RWPE1 (cell line): ENCODE measurements around the gene CCDC167.

Source experiments
- CTCF ChIA-PET: fragments of 350-600 bp; sonication (Branson Sonifier 250); formaldehyde crosslinking; extraction: SDS; loops from one replicate; lab custom pipeline; 2021; lab: Yijun Ruan, JAX
- POLR2A ChIA-PET: fragments of 400-600 bp; formaldehyde crosslinking; extraction: SDS; loops from one replicate; lab custom pipeline; 2020; ENCODE audit warnings: antibody characterized with exemption; ENCODE audit not compliant: low non-redundant PET; lab: Yijun Ruan, JAX
- DNase-seq: peaks from one replicate; pipeline ENCODE4 v3.0.0; 2012; ENCODE audit warnings: low spot score
- H3K27ac ChIP-seq: fragments of 450-650 bp; 2 replicates; pipeline ENCODE4 v1.5.1; 2017
- TF ChIP-seq, protein P1 (sequence below): fragments of 450-650 bp; conservative IDR thresholded peaks from 2 replicates; pipeline ENCODE4 v1.5.1; 2017; ENCODE audit warnings: low read depth, mild to moderate bottlenecking

CCDC167 gene

DNA sequence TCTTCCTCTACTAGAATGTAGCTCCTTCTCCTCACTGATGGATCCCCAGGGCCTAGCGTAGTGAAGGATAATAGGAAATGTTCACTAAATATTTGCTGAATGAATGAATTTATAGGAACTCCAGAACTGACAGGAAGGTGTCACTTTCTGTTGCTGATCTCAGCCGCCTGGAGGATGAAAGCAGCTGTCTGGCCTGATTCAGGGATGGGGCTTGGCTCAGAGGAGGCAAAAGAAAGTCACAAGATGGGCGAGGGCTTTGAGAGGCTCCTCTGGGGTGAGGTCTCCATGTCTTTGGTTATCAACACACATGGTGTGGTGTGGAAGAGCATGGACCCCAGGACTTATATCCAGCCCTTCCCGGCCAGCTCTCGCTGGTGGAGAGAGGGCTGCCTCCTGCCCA is 11.5 kb upstream of the CCDC167 start:
- POLR2A ChIA-PET = no interaction called here
- CTCF ChIA-PET = interaction anchor here (0.6 kb wide), 1 partner anchor 58 kb away, joined by 3 read pairs; no protein-coding TSS in a partner anchor

DNA sequence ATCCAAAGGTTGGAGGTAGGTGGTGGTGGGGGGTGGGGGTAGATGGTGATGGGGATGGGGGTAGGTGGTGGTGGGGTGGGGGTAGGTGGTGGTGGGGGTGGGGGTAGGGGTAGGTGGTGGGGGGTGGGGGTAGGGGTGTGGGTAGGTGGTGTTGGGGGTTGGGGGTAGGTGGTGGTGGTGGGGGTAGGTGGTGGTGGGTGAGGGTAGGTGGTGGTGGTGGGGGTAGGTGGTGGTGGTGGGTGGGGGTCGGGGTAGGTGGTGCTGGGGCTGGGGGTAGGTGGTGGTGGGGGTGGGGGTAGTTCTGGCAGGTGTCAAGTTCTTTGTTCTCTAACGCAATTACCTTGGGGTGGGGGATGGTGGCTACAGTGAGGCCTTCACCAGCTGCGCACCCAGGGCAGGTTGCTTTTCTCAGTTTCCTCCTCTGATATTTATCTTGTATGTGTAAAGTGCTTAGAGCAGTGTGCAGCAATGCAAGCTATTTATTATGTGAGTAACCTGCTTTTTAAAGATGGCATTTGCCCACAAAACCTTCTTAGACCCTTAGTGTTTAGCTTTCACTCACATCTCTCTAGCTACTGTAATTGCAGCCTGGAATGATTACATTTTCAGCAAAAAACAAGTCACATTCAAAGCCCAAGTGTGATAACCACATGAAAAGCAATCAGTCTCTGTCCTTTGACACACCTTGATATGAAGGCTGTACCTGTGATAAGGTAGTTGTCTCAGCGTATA is 8.2 kb upstream of the CCDC167 start:
- ChIA-PET CTCF (interaction anchor here (0.6 kb wide), 1 partner anchor 1273 kb away, joined by 3 read pairs; no protein-coding TSS in a partner anchor), POLR2A (no interaction called here)

More for the DNA sequence above, 11.5 kb upstream of the CCDC167 start:
- DNase-seq = no peak
- TF ChIP-seq, protein P1, sequence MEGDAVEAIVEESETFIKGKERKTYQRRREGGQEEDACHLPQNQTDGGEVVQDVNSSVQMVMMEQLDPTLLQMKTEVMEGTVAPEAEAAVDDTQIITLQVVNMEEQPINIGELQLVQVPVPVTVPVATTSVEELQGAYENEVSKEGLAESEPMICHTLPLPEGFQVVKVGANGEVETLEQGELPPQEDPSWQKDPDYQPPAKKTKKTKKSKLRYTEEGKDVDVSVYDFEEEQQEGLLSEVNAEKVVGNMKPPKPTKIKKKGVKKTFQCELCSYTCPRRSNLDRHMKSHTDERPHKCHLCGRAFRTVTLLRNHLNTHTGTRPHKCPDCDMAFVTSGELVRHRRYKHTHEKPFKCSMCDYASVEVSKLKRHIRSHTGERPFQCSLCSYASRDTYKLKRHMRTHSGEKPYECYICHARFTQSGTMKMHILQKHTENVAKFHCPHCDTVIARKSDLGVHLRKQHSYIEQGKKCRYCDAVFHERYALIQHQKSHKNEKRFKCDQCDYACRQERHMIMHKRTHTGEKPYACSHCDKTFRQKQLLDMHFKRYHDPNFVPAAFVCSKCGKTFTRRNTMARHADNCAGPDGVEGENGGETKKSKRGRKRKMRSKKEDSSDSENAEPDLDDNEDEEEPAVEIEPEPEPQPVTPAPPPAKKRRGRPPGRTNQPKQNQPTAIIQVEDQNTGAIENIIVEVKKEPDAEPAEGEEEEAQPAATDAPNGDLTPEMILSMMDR = no peak
- no peak overlapping the region for H3K27ac ChIP-seq

DNA sequence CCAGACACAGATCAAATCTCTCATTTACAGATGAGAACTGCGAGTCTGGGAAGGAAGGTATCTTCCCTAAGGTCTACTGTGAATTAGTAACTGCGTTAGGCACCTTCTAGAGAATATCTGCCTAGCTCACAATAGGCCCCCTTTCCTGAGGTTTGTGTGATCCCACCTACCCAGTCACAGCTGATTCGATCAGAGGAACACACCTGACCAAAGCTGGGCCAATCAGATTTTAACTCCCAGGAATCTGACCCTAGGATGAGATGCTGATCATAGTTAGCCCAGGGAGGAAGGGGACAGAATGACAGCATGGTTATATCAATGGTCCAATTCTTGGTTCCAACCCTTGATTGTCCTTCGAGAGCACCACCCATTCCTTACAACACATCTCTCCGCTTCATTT is 7.4 kb upstream of the CCDC167 start:
- TF ChIP-seq, protein P1 = no peak
- ChIA-PET CTCF (no interaction called here), POLR2A (no interaction called here)
- DNase-seq = no peak
- no peak overlapping the region for H3K27ac ChIP-seq

More for the DNA sequence above, 8.2 kb upstream of the CCDC167 start:
- DNase-seq = no peak
- H3K27ac ChIP-seq = no peak overlapping the region
- TF ChIP-seq, protein P1 = no peak

DNA sequence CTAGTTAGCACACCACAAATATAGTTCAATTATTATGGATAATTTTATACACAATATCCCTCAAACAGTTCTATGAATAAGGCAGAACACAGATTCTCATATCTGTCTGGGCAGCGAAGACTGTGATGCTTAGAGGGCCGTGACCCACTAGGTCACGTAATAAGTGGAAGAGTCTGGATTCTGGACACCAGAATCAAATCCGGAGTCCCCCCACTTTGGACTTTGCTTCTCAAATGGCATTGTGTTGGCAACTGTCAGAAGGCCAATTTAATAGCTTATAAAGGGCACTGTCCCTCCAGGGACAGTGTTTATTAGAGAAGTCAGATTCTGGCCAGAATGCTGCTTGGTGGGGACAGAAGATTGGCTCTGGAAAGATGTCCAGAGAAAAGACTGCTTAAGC is 6.8 kb upstream of the CCDC167 start:
- H3K27ac ChIP-seq = no peak overlapping the region
- TF ChIP-seq, protein P1 = no peak
- ChIA-PET CTCF (no interaction called here), POLR2A (no interaction called here)
- no peak for DNase-seq

DNA sequence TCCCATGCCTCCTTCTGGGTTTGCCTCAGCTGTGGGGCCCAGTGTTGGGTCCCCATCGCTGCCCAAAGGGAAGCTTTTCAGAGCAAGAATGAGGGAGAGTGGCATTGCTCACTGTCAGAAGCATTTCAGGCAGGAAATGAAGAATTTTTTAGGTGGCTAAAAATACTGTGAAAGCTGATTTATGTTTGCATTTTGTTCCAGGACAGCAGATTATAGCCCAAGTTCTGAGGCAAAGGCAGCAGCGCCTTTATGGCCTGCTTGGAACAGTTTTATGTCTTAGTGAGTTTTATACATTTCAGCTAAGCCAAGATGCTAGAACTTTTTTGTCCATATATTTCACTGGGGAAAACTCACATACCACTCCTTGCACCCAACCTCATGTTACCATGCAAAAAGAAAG is 4.3 kb upstream of the CCDC167 start:
- ChIA-PET POLR2A (no interaction called here), CTCF (no interaction called here)
- no peak for DNase-seq
- TF ChIP-seq, protein P1 = no peak
- H3K27ac ChIP-seq = no peak overlapping the region

DNA sequence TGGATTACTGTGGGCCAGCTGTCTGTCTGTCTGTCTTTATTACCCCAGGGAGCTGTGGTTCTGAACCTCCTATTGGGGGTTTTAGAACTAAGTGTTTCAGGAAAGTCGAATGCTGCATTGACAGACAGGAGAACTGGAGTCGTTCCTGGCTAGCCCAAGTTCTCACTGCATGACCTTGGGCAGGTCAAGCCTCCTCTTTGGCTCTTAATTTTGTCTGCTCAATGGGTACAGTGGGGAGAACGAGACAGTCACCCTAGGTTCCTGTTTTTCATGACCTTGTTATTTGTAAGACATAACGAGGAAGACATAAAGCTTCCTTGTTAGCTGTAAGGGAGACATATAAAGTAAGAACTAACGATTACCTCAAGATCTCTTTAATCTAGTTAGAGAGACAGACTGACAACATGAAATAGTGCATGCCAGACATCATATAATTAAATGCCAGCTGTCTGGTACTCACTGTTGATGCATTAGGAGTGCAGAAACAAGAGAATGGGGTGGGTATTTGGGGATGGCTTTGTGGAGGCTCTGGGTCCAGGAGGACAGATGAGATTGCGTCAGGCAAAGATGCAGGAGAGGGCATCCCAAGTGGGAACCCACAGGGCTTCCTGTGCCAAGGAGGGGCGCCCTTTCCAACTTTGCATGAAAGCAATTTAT is 3.7 kb upstream of the CCDC167 start:
- POLR2A ChIA-PET = no interaction called here
- no peak overlapping the region for H3K27ac ChIP-seq
- DNase-seq = no peak
- CTCF ChIA-PET = interaction anchor here (0.6 kb wide), 1 partner anchor 265 kb away, joined by 5 read pairs; no protein-coding TSS in a partner anchor
- TF ChIP-seq, protein P1 = no peak
